Stimulated activated CD8-positive, alpha-beta memory T cell treated with anti-CD3 and anti-CD28 coated beads, Interleukin-2, amount 100 ng/mL, for 1 hour (primary cell): Measurements from ENCODE around the gene TBX5.

Experiments
- DNase-seq, 2 donors: peaks; one replicate each; pipeline ENCODE4 v3.0.0-alpha.2; 2020; ENCODE audit warnings: low read depth in 2 of 2

The TBX5 gene

DNA sequence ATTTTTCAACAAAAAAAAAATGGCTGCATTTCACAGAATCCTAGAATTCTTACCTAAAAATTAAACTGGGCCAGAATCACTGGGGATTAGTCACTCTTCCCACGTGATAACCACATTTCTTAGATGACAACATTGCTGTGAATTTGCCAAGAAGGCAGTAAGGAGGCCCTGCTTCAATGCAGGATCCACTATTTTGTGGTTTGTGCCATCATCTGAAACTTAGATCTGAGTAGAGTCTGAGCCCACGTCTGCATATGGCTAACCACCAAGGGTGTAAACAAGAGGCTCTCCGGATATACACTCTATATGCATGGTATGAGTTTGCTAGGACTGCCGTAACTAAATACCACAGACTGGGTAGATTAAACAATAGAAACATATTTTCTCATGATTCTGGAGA is 24.4 kb upstream of the TBX5 start:
- DNase-seq = no peak

GRCh38 chr12:114425031-114425626 is 19.2 kb upstream of the TBX5 start:
- DNase-seq = no peak

GRCh38 chr12:114420944-114421335 is 15.0 kb upstream of the TBX5 start:
- no peak for DNase-seq

DNA sequence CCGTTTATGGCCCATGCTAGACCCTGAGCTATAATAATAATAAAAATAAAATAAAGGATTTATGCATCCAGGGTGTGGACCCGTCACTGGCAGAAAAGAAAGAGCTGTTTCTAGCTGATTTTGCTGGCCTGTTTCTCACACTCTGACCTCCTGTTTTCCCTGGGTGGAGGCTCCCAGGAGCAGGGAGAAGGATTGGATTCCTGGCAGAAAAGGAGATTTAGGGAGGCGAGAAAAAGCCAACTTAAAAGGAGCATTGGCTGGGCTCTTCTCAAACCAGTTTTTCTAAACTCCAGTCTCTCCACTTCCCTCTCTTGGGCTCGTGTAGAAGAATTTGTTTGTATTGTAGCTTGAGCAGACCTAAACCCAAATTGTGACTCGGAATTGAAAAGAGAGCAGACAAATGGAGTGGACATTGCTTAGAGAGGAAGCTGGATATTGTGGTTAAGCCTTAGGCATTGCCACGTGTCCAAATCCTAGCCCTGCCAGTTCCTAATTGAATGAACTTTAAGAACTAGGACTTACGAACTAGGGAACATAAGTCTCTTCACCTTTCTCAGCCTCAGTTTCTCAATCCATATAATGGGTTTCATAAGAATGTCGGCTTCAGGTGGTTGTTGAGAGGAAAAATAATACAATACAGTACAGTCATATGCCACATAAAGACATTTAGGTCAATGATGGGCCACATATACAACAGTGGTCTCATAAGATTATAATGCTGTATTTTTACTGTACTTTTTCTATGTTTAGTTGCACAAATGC is 14.4 kb upstream of the TBX5 start:
- no peak for DNase-seq

DNA sequence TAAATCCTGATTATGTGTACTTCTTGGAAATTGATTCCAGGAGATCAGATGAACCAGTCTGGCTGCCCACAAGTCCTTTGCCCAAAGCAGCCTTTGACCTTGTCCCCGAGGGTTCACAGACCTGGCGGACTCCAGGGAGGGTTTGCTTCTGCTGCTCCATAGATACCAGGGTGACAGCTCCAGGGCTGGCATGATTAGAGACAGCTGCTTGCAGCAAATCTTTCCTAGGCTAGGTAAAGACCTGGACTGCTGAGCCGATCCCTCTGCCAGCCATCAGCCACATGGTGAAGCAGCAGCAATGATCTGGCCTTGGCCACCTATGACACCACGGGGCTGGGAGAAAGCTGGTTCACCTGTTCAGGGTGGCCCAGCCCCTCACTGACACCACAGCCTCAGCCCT is 10.1 kb upstream of the TBX5 start:
- DNase-seq = no peak

DNA sequence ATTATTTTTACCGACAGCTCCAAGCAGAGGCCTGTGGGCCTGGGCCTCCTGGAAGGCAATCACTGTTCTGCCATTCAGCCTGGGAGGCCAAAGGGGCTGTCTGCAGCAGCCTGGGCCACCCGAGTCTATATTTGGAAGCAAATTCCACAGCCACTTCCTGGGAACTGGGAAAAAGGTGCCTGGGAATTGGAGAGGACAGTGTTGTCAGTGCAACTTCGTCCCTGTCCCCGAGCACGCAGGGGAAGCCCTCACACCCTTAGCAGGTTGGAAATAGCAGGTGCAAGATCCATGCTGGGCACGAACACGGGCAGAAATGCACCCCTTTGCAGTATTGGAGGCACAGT is 9.6 kb upstream of the TBX5 start:
- no peak for DNase-seq

DNA sequence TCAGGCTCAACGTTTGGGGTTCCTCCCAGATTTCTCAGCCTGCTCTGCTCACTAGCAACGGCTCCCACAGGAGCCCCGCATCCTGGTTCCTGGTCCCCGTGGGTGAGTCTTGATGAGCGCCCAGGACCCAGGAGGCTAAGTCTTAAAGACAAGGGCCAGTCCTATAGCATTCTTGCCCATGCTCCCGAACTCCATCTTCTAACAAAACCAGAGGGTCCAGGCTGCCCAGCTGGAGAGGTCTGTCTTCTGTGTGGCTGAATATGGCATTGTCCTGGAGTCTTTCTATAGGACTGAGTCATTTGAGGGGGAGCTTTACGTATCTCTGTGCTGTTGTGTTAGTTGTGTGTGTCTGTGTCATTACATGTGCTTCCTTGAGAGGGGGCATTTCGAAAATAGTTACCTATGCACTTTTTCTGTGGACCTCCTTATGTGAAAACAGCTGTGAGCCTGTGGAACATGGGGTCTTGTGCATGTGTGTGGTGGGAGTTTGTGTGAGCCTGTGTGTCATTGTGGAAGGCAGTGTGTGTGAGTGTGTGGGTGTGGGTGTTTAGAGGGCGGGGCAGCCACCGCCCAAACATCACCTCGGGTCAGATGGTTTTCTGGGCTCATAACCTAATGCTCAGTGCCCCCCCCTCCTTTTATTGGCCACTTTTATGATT is 9.1 kb upstream of the TBX5 start:
- DNase-seq = no peak

DNA sequence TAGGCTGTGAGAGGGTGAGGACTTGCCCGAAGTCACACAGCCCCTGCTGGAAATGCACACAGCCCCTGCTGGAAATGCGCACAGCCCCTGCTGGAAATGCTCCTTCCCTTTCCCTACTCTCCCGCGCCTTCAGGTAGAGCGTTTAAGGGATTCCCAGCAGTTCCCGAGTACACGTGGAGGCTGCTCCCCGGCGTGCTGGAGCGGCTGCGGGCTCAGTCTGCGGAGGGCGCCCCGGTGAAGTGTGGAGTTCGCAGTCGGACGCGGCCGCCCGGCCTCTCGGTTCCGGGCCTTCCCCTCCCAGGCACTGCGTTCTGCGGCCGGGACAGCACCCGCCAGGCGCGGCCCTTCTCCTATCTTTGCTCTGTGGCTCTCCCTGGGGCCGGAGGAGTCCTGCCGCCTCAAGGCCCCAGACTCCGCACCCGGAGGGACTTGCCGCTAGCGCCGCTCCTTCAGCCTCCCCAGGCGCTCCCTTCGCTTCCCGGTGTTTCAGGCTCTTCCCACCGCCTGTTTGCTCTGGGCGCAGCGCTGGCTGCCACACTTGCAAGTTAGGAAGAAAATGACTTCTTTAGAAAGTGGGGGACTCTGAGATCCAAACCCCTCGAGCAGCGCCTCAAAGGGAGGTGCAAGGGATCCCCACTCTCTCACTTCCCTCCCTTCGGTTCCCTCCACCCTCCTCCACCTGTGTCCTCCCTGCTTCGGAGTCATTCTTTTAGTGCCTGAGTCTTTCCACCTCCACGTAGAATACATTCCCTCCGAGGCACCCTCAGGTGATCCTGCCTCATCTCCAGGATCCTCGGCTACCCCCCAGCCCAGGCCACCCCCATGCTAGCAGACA is 8.3 kb upstream of the TBX5 start:
- no peak for DNase-seq

- no peak for DNase-seq
Measured at GRCh38 chr12:114412825-114413749, 7.1 kb upstream of the TBX5 start.

GRCh38 chr12:114412307-114412706 is 6.4 kb upstream of the TBX5 start:
- DNase-seq = no peak

- no peak for DNase-seq
Measured at GRCh38 chr12:114411071-114411837, 5.3 kb upstream of the TBX5 start.

DNA sequence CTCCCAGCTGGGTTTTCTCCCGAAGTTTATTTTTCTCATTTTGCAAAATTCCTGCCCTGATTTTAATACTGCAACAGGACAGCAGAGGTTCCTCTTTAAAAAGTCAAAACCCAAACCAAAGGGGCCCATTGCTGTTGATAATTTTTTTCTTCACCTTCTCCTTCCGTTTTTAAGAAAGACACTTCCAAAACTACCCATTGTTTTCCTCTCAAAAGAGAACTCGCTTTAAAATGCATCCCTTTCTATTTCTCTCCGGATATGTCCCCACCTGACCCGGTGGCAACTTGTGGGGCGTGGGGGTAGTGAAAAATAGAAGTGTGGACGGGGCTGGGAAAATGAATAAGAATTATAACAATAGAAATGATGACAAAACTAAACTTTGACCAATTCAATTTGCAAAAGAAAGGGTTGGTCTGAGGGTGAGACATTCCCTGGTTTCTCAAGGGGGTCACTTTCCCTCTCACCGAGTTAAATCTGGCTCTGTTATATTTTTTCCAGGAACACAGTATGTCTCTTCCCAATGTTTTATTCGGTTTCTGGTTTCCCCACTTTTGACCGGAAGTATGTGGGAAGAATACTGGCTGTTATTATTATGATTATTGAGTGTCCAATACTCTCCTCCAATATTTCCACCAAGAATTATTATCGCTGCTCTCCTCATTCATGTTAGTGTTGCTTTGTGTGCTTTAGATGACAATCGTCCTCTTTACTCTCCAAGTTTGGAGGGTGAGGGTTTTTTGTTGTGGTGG is 4.1 kb upstream of the TBX5 start:
- no peak for DNase-seq

GRCh38 chr12:114408886-114409851 is 3.2 kb upstream of the TBX5 start:
- DNase-seq = no peak

DNA sequence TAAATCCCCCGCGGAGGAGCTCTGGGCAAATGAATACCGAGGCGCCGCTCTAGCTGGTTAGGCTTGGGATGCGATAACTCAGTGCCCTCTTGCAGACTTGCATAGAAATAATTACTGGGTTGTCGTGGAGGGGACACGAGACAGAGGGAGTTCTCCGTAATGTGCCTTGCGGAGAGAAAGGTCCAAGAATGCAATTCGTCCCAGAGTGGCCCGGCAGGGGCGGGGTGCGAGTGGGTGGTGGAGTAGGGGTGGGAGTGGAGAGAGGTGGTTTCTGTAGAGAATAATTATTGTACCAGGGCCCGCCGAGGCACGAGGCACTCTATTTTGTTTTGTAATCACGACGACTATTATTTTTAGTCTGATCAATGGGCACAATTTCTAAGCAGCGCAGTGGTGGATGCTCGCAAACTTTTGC is 2.5 kb upstream of the TBX5 start:
- no peak for DNase-seq

- DNase-seq = no peak
Measured at GRCh38 chr12:114407842-114408411, 2.0 kb upstream of the TBX5 start.

- DNase-seq = no peak
Measured at GRCh38 chr12:114406984-114407841, 1.3 kb upstream of the TBX5 start.

GRCh38 chr12:114406316-114406983 is 506 bp upstream of the TBX5 start:
- DNase-seq = no peak
